SK-N-SH (cell line): ENCODE data around the gene ZP4. TPM values are rescaled to one million over a fixed set of nuclear protein-coding genes. Genes with fewer than 3 reads are reported as not detected.
"Not testable (repeated sequence)": the region's sequence is repeated elsewhere in the genome, so short reads cannot be mapped to it uniquely, and the experiment has no call there.

Source experiments
- CTCF ChIA-PET: fragments of 300-600, 350-600 bp; formaldehyde crosslinking; extraction: SDS; loops from one replicate; lab custom pipeline; 2021; lab: Yijun Ruan, JAX
- POLR2A ChIA-PET: fragments of 350-600 bp; sonication (Branson Sonifier 250); formaldehyde crosslinking; extraction: SDS; loops from one replicate; lab custom pipeline; 2020; ENCODE audit warnings: antibody characterized with exemption, inconsistent platforms; lab: Yijun Ruan, JAX
- DNase-seq: peaks from one replicate; pipeline ENCODE4 v3.0.0; 2012
- H2AFZ ChIP-seq: fragments of 200-600 bp; sonication (generic); 2 replicates; pipeline ENCODE4 v1.8.1; 2016; ENCODE audit warnings: antibody characterized with exemption, mild to moderate bottlenecking, low read depth
- H3F3A ChIP-seq: fragments of 200-600 bp; sonication (generic); replicated peaks from 2 replicates; pipeline ENCODE3; 2016; ENCODE audit warnings: antibody characterized with exemption, mild to moderate bottlenecking; ENCODE audit not compliant: insufficient read depth
- H3K27ac ChIP-seq, 2 experiments: fragments of 200-500 bp in 1 of 2; fragments of 200-600 bp in 1 of 2; sonication (Bioruptor generic) in 1 of 2; sonication (generic), shearing (Covaris generic) in 1 of 2; 2 replicates each; pipeline versions ENCODE4 v1.5.1 to v1.6.1; 2014 to 2016; ENCODE audit warnings: low read depth in 2 of 2, inconsistent platforms in 1 of 2, low read length in 1 of 2, mild to moderate bottlenecking in 1 of 2, mixed read lengths in 1 of 2
- H3K27me3 ChIP-seq: fragments of 200-600 bp; sonication (generic), shearing (Covaris generic); 2 replicates; pipeline ENCODE4 v1.6.1; 2016; ENCODE audit warnings: mixed run types; ENCODE audit not compliant: insufficient read depth
- H3K36me3 ChIP-seq, 2 experiments: fragments of 200-500 bp in 1 of 2; fragments of 200-600 bp in 1 of 2; sonication (Bioruptor generic) in 1 of 2; sonication (generic) in 1 of 2; replicated peaks in 1 of 2; 2 replicates each; pipeline versions ENCODE3 to v1.5.1; 2014 to 2016; ENCODE audit warnings: low read length in 1 of 2, mild to moderate bottlenecking in 1 of 2; ENCODE audit not compliant: insufficient read depth in 2 of 2, control insufficient read depth in 1 of 2
- H3K4me1 ChIP-seq, 2 experiments: fragments of 200-500 bp in 1 of 2; fragments of 200-600 bp in 1 of 2; sonication (Bioruptor generic) in 1 of 2; sonication (generic), shearing (Covaris generic) in 1 of 2; 2 replicates each; pipeline versions ENCODE4 v1.5.1 to v1.6.1; 2014 to 2016; ENCODE audit warnings: low read depth in 1 of 2, low read length in 1 of 2, mixed run types in 1 of 2; ENCODE audit not compliant: insufficient read depth in 2 of 2, control insufficient read depth in 1 of 2
- H3K4me2 ChIP-seq: fragments of 200-600 bp; sonication (generic), shearing (Covaris generic); 2 replicates; pipeline ENCODE4 v1.6.1; 2017; ENCODE audit warnings: mixed run types
- H3K4me3 ChIP-seq, 2 experiments: fragments of 200-500 bp in 1 of 2; fragments of 200-600 bp in 1 of 2; sonication (Bioruptor generic) in 1 of 2; sonication (generic), shearing (Covaris generic) in 1 of 2; 2 replicates each; pipeline versions ENCODE4 v1.5.1 to v1.8.1; 2014 to 2016; ENCODE audit warnings: low read depth in 2 of 2, inconsistent platforms in 1 of 2, low read length in 1 of 2, mild to moderate bottlenecking in 1 of 2, mixed read lengths in 1 of 2, moderate library complexity in 1 of 2
- H3K79me2 ChIP-seq: fragments of 200-600 bp; sonication (generic); 2 replicates; pipeline ENCODE4 v1.8.1; 2017; ENCODE audit warnings: mild to moderate bottlenecking; ENCODE audit not compliant: insufficient read depth
- H3K9ac ChIP-seq: fragments of 200-600 bp; sonication (generic); 2 replicates; pipeline ENCODE4 v1.6.1; 2017; ENCODE audit warnings: mixed run types
- H3K9me2 ChIP-seq: fragments of 200-600 bp; sonication (generic); 2 replicates; pipeline ENCODE4 v1.6.1; 2017; ENCODE audit warnings: mixed run types
- H3K9me3 ChIP-seq: fragments of 200-600 bp; sonication (generic); 2 replicates; pipeline ENCODE4 v1.6.1; 2017; ENCODE audit warnings: mixed run types, mild to moderate bottlenecking, moderate library complexity
- H4K20me1 ChIP-seq: fragments of 200-600 bp; sonication (generic); 2 replicates; pipeline ENCODE4 v1.6.1; 2017; ENCODE audit warnings: mild to moderate bottlenecking, mixed run types; ENCODE audit not compliant: insufficient read depth
- CTCF ChIP-seq: fragments of 200-600 bp; sonication (generic); IDR thresholded peaks from 2 replicates; pipeline ENCODE4 v1.6.1; 2017; ENCODE audit warnings: antibody characterized with exemption, mild to moderate bottlenecking, moderate library complexity
- EZH2phosphoT487 ChIP-seq: fragments of 200-600 bp; sonication (generic); IDR thresholded peaks from 2 replicates; pipeline ENCODE4 v1.6.1; 2017; ENCODE audit warnings: low read depth, mixed run types, mild to moderate bottlenecking, antibody characterized with exemption, moderate library complexity, borderline replicate concordance
- FOSL2 ChIP-seq: IDR thresholded peaks from 2 replicates; pipeline ENCODE4 v1.4.0; 2012; ENCODE audit warnings: low read depth, mild to moderate bottlenecking, moderate library complexity, borderline replicate concordance
- FOXJ3 ChIP-seq: sonication (generic); formaldehyde crosslinking; IDR thresholded peaks from 2 replicates; pipeline ENCODE4 v1.5.1; 2020; ENCODE audit warnings: mild to moderate bottlenecking, missing genetic modification reagents
- NFIC ChIP-seq: IDR thresholded peaks from 2 replicates; pipeline ENCODE4 v1.4.0; 2012; ENCODE audit warnings: borderline replicate concordance
- POLR2AphosphoS5 ChIP-seq: IDR thresholded peaks from 2 replicates; pipeline ENCODE4 v1.6.1; 2012; ENCODE audit warnings: low read depth, low read length
- RAD21 ChIP-seq: IDR thresholded peaks from 2 replicates; pipeline ENCODE4 v1.6.1; 2012; ENCODE audit warnings: mild to moderate bottlenecking, low read length
- RCOR1 ChIP-seq: fragments of 150-350 bp; IDR thresholded peaks from 2 replicates; pipeline ENCODE4 v1.6.1; 2017; ENCODE audit warnings: antibody characterized with exemption, low read length
- SMC3 ChIP-seq: IDR thresholded peaks from 2 replicates; pipeline ENCODE4 v1.6.1; 2012; ENCODE audit warnings: low read depth, low read length, improper control_type of control experiment
- YY1 ChIP-seq: IDR thresholded peaks from 2 replicates; pipeline ENCODE4 v1.4.0; 2012; ENCODE audit warnings: low read depth, mild to moderate bottlenecking
- WGBS: methylation state at CpG from one replicate; pipeline ENCODE4 v1.1.6; 2017; ENCODE audit warnings: low lambda C conversion rate; 5-methylcytosine and 5-hydroxymethylcytosine counted together
- polyA plus RNA-seq, 3 experiments: library from polyadenylated mRNA; depleted of rRNA; stranded (reverse); fragments of >200 nt; gene quantifications; 2 replicates each; pipeline ENCODE4 v1.2.3, GENCODE V29; 2012
- TF ChIP-seq, protein P1 (sequence below): IDR thresholded peaks from 2 replicates; pipeline ENCODE4 v1.4.0; 2012; ENCODE audit warnings: low read depth
- TF ChIP-seq, protein P2 (sequence below): IDR thresholded peaks from 2 replicates; pipeline ENCODE4 v1.4.0; 2012; ENCODE audit warnings: low read depth, borderline replicate concordance

The ZP4 gene
- polyA plus RNA-seq, 1 of the 3 experiments (the other 2 are of a cell fraction) = not detected

DNA sequence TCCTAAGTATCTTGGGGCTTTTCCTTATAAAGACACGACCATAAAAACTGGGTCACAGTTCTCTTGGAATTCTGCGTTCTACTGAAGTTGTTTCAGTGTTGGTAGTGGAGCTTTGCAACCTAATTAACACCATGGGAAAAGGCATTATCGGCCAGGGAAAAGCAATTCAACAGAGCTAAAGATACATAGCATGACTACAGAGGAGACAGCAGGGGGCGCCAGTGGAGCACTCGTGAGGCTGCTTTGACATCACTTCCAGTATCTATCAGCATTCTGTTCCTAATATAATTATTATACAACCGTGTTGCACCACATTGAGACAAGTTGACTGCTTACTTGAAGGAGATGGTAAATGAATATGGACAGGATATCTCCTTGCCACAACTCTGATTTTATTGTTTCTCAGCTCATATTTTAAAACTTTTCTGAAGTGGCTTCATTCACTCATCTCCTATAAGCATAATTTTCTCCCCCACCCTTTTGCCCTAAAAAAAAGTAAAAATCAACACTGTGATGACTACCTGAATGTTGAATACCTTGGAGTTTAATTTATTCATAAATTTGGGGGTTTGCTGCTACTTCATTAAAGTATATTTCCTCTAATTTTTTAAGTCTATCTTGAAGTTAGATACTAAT is 39.4 kb downstream of the ZP4 start:
- CTCF ChIA-PET = interaction anchor here (0.6 to 9.0 kb wide), 33 partner anchors 9 to 1981 kb away, joined by 3 to 126 read pairs (median 4); no protein-coding TSS in a partner anchor
- no peak overlapping the region for H3K4me2 ChIP-seq

GRCh38 chr1:237843516-237843915 is 47.2 kb downstream of the ZP4 start:
- CTCF ChIA-PET = interaction anchor here (3.5 kb wide), 1 partner anchor 21 kb away, joined by 16 read pairs; no protein-coding TSS in a partner anchor
- H4K20me1 ChIP-seq, H3K4me1 ChIP-seq, H3F3A ChIP-seq, H3K4me3 ChIP-seq, H3K9ac ChIP-seq, H3K27ac ChIP-seq, H3K79me2 ChIP-seq, H3K27me3 ChIP-seq, POLR2A ChIA-PET, H3K9me3 ChIP-seq, H3K9me2 ChIP-seq, H3K4me2 ChIP-seq, H3K36me3 ChIP-seq, H2AFZ ChIP-seq, DNase-seq: not testable (repeated sequence)
- WGBS = 26% methylated on average over 3 of the region's 3 CpGs

More for the DNA sequence above, 39.4 kb downstream of the ZP4 start:
- POLR2A ChIA-PET = no interaction called here
- no peaks in the 10 kb centered on the region for H3K27me3 ChIP-seq
- H3K9me2 ChIP-seq = no peaks in the 10 kb centered on the region
- H3K36me3 ChIP-seq = no peaks in the 10 kb centered on the region
- WGBS = 8% methylated on average over 6 of the region's 6 CpGs
- H3K4me1 ChIP-seq = no peaks in the 10 kb centered on the region; a peak in 2 of 4 replicates
- no peaks in the 10 kb centered on the region for H3F3A ChIP-seq
- no peak overlapping the region for H3K27ac ChIP-seq
- no peak overlapping the region for H2AFZ ChIP-seq
- DNase-seq = peak; percentile 50
- H3K9me3 ChIP-seq = no peaks in the 10 kb centered on the region
- no peak overlapping the region for H3K9ac ChIP-seq
- TF ChIP-seq FOXJ3 (CRISPR knock-in tag) = no peak
- TF ChIP-seq, protein P1, sequence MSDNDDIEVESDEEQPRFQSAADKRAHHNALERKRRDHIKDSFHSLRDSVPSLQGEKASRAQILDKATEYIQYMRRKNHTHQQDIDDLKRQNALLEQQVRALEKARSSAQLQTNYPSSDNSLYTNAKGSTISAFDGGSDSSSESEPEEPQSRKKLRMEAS = no peak
- TF ChIP-seq RCOR1 = no peak
- TF ChIP-seq RAD21 = peak; percentile 80
- TF ChIP-seq YY1 = no peak
- TF ChIP-seq CTCF = peak; percentile 82
- no peak for TF ChIP-seq POLR2AphosphoS5
- TF ChIP-seq NFIC = no peak
- no peak for TF ChIP-seq EZH2phosphoT487
- peak; percentile 66 for TF ChIP-seq SMC3
- TF ChIP-seq, protein P2, sequence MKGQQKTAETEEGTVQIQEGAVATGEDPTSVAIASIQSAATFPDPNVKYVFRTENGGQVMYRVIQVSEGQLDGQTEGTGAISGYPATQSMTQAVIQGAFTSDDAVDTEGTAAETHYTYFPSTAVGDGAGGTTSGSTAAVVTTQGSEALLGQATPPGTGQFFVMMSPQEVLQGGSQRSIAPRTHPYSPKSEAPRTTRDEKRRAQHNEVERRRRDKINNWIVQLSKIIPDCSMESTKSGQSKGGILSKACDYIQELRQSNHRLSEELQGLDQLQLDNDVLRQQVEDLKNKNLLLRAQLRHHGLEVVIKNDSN = no peak
- no peak for TF ChIP-seq FOSL2
- no peaks in the 10 kb centered on the region for H4K20me1 ChIP-seq
- H3K79me2 ChIP-seq = no peaks in the 10 kb centered on the region
- H3K4me3 ChIP-seq = no peak overlapping the region; a peak in 1 of 4 replicates
